Gastrocnemius medialis (tissue), 4 donors: ENCODE results near the gene TMPRSS13.

Source experiments
- POLR2A ChIP-seq, 2 donors: fragments of 450-650 bp; IDR thresholded peaks; one replicate each; pipeline ENCODE4 v1.6.1; 2017; ENCODE audit warnings: antibody characterized with exemption in 2 of 2, mild to moderate bottlenecking in 2 of 2, moderate library complexity in 2 of 2
- TF ChIP-seq, protein P1 (sequence below), 5 experiments: fragments of 450-650 bp in 3 of 5; fragments of 200-600 bp in 2 of 5; sonication (generic) in 2 of 5; IDR thresholded peaks in 4 of 5; conservative IDR thresholded peaks in 1 of 5; 1 replicate in 4 of 5; 2 replicates in 1 of 5; pipeline ENCODE4 v1.5.1; 2016 to 2019; ENCODE audit warnings: antibody characterized with exemption in 5 of 5, mild to moderate bottlenecking in 3 of 5, moderate library complexity in 3 of 5

GRCh38 chr11:117910525-117910924 is 18.7 kb downstream of the TMPRSS13 start:
- TF ChIP-seq, protein P1, sequence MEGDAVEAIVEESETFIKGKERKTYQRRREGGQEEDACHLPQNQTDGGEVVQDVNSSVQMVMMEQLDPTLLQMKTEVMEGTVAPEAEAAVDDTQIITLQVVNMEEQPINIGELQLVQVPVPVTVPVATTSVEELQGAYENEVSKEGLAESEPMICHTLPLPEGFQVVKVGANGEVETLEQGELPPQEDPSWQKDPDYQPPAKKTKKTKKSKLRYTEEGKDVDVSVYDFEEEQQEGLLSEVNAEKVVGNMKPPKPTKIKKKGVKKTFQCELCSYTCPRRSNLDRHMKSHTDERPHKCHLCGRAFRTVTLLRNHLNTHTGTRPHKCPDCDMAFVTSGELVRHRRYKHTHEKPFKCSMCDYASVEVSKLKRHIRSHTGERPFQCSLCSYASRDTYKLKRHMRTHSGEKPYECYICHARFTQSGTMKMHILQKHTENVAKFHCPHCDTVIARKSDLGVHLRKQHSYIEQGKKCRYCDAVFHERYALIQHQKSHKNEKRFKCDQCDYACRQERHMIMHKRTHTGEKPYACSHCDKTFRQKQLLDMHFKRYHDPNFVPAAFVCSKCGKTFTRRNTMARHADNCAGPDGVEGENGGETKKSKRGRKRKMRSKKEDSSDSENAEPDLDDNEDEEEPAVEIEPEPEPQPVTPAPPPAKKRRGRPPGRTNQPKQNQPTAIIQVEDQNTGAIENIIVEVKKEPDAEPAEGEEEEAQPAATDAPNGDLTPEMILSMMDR (IDR thresholded peaks at IDR 0.05 in 4 of 5, conservative IDR thresholded peaks at IDR 0.05 in 1 of 5) = no peak
- TF ChIP-seq POLR2A (IDR thresholded peaks at IDR 0.05) = no peak
